PC-9 (cell line): ENCODE measurements around the gene KCNK6. TPM values are rescaled to one million over a fixed set of nuclear protein-coding genes. Genes with fewer than 3 reads are reported as not detected.
A peak's percentile ranks its signal among the peaks of the same experiment; 100 is the strongest.

Experiments used
- BruUV-seq: library from RNA; stranded (reverse); fragments of 400-500 nt; replicated peaks from 2 replicates; lab custom pipeline; 2021; lab: Mats Ljungman, UMichigan
- CTCF ChIA-PET: fragments of 300-600 bp; sonication (Branson Sonifier 250); formaldehyde crosslinking; loops from one replicate; lab custom pipeline; 2022; ENCODE audit warnings: antibody characterized with exemption; lab: Charles Lee
- POLR2A ChIA-PET: fragments of 300-600 bp; sonication (Branson Sonifier 250); formaldehyde crosslinking; loops from one replicate; lab custom pipeline; 2022; ENCODE audit warnings: antibody characterized with exemption; ENCODE audit not compliant: unreplicated experiment; lab: Charles Lee
- DNase-seq, 2 experiments: peaks; one replicate each; pipeline versions ENCODE4 v3.0.0 to v3.0.0-alpha.2; 2015 to 2022; ENCODE audit warnings: mixed read lengths in 1 of 2
- H2AFZ ChIP-seq: fragments of 200-600 bp; sonication (generic); 2 replicates; pipeline ENCODE4 v1.8.1; 2017; ENCODE audit warnings: antibody characterized with exemption
- H3F3A ChIP-seq: fragments of 200-600 bp; sonication (generic); 2 replicates; pipeline ENCODE4 v1.8.1; 2017; ENCODE audit warnings: antibody characterized with exemption, mild to moderate bottlenecking, low read depth; ENCODE audit not compliant: insufficient read depth
- H3K27ac ChIP-seq: fragments of 200-600 bp; sonication (generic); 2 replicates; pipeline ENCODE4 v1.6.1; 2016; ENCODE audit warnings: mixed run types
- H3K27me3 ChIP-seq: fragments of 200-600 bp; sonication (generic); 2 replicates; pipeline ENCODE4 v1.6.1; 2016; ENCODE audit warnings: low read depth, mixed run types; ENCODE audit not compliant: insufficient read depth
- H3K36me3 ChIP-seq: fragments of 200-600 bp; sonication (generic); 2 replicates; pipeline ENCODE4 v1.6.1; 2016; ENCODE audit warnings: low read depth, mixed run types
- H3K4me1 ChIP-seq: fragments of 200-600 bp; sonication (generic); replicated peaks from 2 replicates; pipeline ENCODE4 v1.6.1; 2016; ENCODE audit warnings: mixed run types; ENCODE audit not compliant: insufficient read depth
- H3K4me2 ChIP-seq: fragments of 200-600 bp; sonication (generic); 2 replicates; pipeline ENCODE4 v1.6.1; 2017; ENCODE audit warnings: mixed run types
- H3K4me3 ChIP-seq: fragments of 200-600 bp; sonication (generic); 2 replicates; pipeline ENCODE4 v1.6.1; 2016; ENCODE audit warnings: mixed run types
- H3K79me2 ChIP-seq: fragments of 200-600 bp; sonication (generic); 2 replicates; pipeline ENCODE4 v1.6.1; 2017; ENCODE audit warnings: low read depth, mixed run types
- H3K9me2 ChIP-seq: fragments of 200-600 bp; sonication (generic); 2 replicates; pipeline ENCODE4 v1.8.1; 2017; ENCODE audit warnings: mild to moderate bottlenecking; ENCODE audit not compliant: insufficient read depth
- H3K9me3 ChIP-seq: fragments of 200-600 bp; sonication (generic); 2 replicates; pipeline ENCODE4 v1.8.1; 2016; ENCODE audit warnings: low read depth; ENCODE audit not compliant: insufficient read depth
- H4K20me1 ChIP-seq: fragments of 200-600 bp; sonication (generic); 2 replicates; pipeline ENCODE4 v1.8.1; 2017; ENCODE audit not compliant: insufficient read depth
- EZH2 ChIP-seq: fragments of 200-600 bp; sonication (generic); IDR thresholded peaks from 2 replicates; pipeline ENCODE4 v1.8.0; 2017; ENCODE audit warnings: antibody characterized with exemption, low read depth
- intact Hi-C: fragments of 100-400 bp; cut with micrococcal nuclease; formaldehyde crosslinking; loops from one replicate; pipeline ENCODE4 v1.10.0; 2022; ENCODE audit not compliant: unreplicated experiment
- total RNA-seq: library from RNA; stranded (reverse); gene quantifications from 2 replicates; pipeline ENCODE4 v1.2.3, GENCODE V29; 2021
- TF ChIP-seq, protein P1 (sequence below): fragments of 200-600 bp; sonication (generic); conservative IDR thresholded peaks from 2 replicates; pipeline ENCODE4 v1.6.1; 2017; ENCODE audit warnings: mixed run types, antibody characterized with exemption, mild to moderate bottlenecking, moderate library complexity

The KCNK6 gene
- total RNA-seq, 1 experiment from 2014 or later, result 6.1 TPM

GRCh38 chr19:38303517-38304351, 15.9 kb upstream of the KCNK6 start, which contains the start of gene C19orf33:
Gene C19orf33 (plus strand): TSS chr19:38304251. CDS start chr19:38304262, 11 bp downstream.
- Histone ChIP-seq H3K9me3 (no peaks in the 10 kb centered on the region), H2AFZ (no peak within 1 kb of the TSS), H3F3A (peaks cover 51% of the 10 kb centered on the region), H4K20me1 (peaks cover 3% of the 10 kb centered on the region; the same call in 1 of the 2 replicates), H3K4me1 (peaks cover 46% of the 10 kb centered on the region), H3K4me2 (peak within 1 kb of the TSS; percentile 95), H3K27ac (peak within 1 kb of the TSS; percentile 94), H3K79me2 (peaks cover 41% of the 10 kb centered on the region), H3K27me3 (no peaks in the 10 kb centered on the region), H3K36me3 (peaks cover 3% of the 10 kb centered on the region; the same call in 1 of the 2 replicates), H3K4me3 (peak within 1 kb of the TSS; percentile 72), H3K9me2 (no peaks in the 10 kb centered on the region)
- TF ChIP-seq EZH2, result no peak
- TF ChIP-seq, protein P1, sequence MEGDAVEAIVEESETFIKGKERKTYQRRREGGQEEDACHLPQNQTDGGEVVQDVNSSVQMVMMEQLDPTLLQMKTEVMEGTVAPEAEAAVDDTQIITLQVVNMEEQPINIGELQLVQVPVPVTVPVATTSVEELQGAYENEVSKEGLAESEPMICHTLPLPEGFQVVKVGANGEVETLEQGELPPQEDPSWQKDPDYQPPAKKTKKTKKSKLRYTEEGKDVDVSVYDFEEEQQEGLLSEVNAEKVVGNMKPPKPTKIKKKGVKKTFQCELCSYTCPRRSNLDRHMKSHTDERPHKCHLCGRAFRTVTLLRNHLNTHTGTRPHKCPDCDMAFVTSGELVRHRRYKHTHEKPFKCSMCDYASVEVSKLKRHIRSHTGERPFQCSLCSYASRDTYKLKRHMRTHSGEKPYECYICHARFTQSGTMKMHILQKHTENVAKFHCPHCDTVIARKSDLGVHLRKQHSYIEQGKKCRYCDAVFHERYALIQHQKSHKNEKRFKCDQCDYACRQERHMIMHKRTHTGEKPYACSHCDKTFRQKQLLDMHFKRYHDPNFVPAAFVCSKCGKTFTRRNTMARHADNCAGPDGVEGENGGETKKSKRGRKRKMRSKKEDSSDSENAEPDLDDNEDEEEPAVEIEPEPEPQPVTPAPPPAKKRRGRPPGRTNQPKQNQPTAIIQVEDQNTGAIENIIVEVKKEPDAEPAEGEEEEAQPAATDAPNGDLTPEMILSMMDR, result no peak
- intact Hi-C loops, result loop anchor here (2.0 kb wide), 2 partner anchors 13 to 59 kb away; no protein-coding TSS in a partner anchor
- POLR2A ChIA-PET, result interaction anchor here (0.6 to 1.1 kb wide), 3 partner anchors 13 to 91 kb away, joined by 4 to 12 read pairs (median 4); no protein-coding TSS in a partner anchor
- TSS peak; percentile 65 for BruUV-seq
- CTCF ChIA-PET, result interaction anchor here (0.7 kb wide), 2 partner anchors 70 to 84 kb away, joined by 3 read pairs; partner anchors contain the start of gene GGN
- DNase-seq, result peak; percentile 88 to 91

- H3K27ac ChIP-seq, result peak overlapping the region; percentile 94
- peaks cover 3% of the 10 kb centered on the region; the same call in 1 of the 2 replicates for H4K20me1 ChIP-seq
- peaks cover 41% of the 10 kb centered on the region for H3K79me2 ChIP-seq
- peaks cover 3% of the 10 kb centered on the region; the same call in 1 of the 2 replicates for H3K36me3 ChIP-seq
- BruUV-seq, result TSS peak; percentile 60
- intact Hi-C loops, result loop anchor here (2.0 kb wide), 2 partner anchors 14 to 60 kb away; no protein-coding TSS in a partner anchor
- no peaks in the 10 kb centered on the region for H3K9me2 ChIP-seq
- peak overlapping the region; percentile 95 for H3K4me2 ChIP-seq
- H3K4me1 ChIP-seq, result peaks cover 39% of the 10 kb centered on the region
- no peak overlapping the region for H2AFZ ChIP-seq
- ChIA-PET CTCF (interaction anchor here (0.6 to 0.7 kb wide), 3 partner anchors 8 to 84 kb away, joined by 3 to 5 read pairs (median 3); partner anchors contain the start of gene GGN), POLR2A (interaction anchor here (0.6 to 1.1 kb wide), 5 partner anchors 13 to 533 kb away, joined by 3 to 12 read pairs (median 4); partner anchors contain the start of gene PSMD8)
- H3K4me3 ChIP-seq, result peak overlapping the region; percentile 72
- H3F3A ChIP-seq, result peaks cover 44% of the 10 kb centered on the region
- TF ChIP-seq EZH2, result no peak
- TF ChIP-seq, protein P1, result no peak
- H3K27me3 ChIP-seq, result no peaks in the 10 kb centered on the region
- DNase-seq, result no peak
- no peaks in the 10 kb centered on the region for H3K9me3 ChIP-seq
Observed at GRCh38 chr19:38304352-38304865, 15.2 kb upstream of the KCNK6 start.
